ENCODE results near the gene UNKL. TPM values are rescaled to one million over a fixed set of nuclear protein-coding genes. Genes with fewer than 3 reads are reported as not detected.

UNKL gene
- total RNA-seq, 1 donor from 2014 or later: 30.7 TPM

DNA sequence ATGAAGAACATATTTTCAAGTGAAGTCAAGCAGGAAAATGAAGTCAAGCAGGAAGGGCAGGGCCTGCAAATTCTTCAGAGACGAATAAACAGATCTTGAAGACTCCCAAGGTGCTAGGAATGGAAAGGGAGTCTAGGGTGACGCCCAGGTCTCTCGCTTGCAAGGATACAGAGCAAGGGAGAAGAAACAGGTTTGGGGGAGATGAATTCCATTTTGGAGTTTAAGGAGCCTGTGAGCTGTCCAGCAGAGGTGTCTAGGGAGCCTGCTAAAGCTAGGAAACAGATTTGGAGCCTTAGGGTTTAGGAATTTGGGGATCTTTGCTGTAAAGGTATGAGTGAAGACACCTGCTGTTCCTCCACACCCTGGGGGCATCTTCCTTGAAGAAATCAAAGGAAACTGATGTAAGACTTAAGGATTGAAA lies 2.0 kb upstream of the UNKL start:
- H3K9me3 Mint-ChIP-seq (ENCODE audit: unreplicated experiment): peaks cover 20% of the 10 kb centered on the region
- peaks cover 7% of the 10 kb centered on the region for H3K27me3 Mint-ChIP-seq (ENCODE audit: unreplicated experiment)
- H3K4me1 Mint-ChIP-seq (ENCODE audit: low read depth, unreplicated experiment): peaks cover 5% of the 10 kb centered on the region
- TF ChIP-seq, protein P1, sequence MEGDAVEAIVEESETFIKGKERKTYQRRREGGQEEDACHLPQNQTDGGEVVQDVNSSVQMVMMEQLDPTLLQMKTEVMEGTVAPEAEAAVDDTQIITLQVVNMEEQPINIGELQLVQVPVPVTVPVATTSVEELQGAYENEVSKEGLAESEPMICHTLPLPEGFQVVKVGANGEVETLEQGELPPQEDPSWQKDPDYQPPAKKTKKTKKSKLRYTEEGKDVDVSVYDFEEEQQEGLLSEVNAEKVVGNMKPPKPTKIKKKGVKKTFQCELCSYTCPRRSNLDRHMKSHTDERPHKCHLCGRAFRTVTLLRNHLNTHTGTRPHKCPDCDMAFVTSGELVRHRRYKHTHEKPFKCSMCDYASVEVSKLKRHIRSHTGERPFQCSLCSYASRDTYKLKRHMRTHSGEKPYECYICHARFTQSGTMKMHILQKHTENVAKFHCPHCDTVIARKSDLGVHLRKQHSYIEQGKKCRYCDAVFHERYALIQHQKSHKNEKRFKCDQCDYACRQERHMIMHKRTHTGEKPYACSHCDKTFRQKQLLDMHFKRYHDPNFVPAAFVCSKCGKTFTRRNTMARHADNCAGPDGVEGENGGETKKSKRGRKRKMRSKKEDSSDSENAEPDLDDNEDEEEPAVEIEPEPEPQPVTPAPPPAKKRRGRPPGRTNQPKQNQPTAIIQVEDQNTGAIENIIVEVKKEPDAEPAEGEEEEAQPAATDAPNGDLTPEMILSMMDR (IDR thresholded peaks at IDR 0.05; ENCODE audit: partially characterized antibody, unreplicated experiment): no peak
- DNase-seq: no peak
- no peak overlapping the region for H3K4me3 Mint-ChIP-seq (ENCODE audit: unreplicated experiment)
- H3K27ac Mint-ChIP-seq (ENCODE audit: unreplicated experiment): no peak overlapping the region
- H3K36me3 Mint-ChIP-seq (ENCODE audit: unreplicated experiment): no peaks in the 10 kb centered on the region

DNA sequence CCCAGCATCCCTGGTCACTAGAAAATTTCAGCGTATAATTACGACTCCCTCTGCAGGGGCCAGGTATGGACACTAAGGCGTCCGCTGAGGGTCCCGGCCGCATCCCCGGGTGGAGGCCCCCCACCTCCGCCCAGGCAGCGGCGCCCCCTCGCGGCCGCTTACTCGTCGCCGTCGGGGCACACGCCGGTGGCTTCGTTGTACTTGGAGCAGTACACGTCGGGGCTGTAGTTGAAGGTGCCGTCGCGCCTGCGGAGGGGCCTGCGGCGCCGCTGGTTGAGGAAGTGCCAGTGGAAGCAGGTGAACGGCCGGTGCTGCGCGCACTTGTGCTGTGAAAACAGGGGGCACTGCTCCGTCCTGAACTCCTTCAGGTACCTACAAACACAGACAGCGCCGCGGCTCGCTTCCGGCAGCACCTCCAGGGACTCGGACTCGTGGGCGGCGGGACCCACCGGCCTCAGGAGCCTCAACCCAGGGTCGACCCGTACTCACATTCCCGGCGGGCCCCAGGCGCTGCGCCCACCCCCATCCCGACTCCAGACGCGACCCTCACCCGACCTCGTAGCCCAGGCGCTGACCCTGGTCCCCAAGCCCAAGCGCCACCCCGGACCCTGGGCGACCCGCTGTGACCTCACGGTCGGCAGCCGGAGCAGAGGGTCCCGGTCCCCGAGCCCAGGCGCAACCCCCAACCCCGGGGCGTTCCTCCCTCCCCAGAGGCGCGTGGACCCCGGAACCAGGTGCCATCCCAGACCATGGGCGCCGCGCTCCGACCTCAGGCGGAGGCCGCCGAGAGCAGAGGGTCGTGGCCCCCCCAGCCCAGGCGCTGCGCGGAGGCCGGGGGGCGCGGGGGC lies 596 bp downstream of the UNKL start:
- TF ChIP-seq, protein P1 (IDR thresholded peaks at IDR 0.05; ENCODE audit: partially characterized antibody, unreplicated experiment): peak; percentile 76
- H3K4me1 Mint-ChIP-seq (ENCODE audit: low read depth, unreplicated experiment): peaks cover 7% of the 10 kb centered on the region
- H3K27me3 Mint-ChIP-seq (ENCODE audit: unreplicated experiment): peaks cover 2% of the 10 kb centered on the region
- H3K36me3 Mint-ChIP-seq (ENCODE audit: unreplicated experiment): no peaks in the 10 kb centered on the region
- DNase-seq: peak; percentile 79
- peaks cover 9% of the 10 kb centered on the region for H3K9me3 Mint-ChIP-seq (ENCODE audit: unreplicated experiment)
- H3K4me3 Mint-ChIP-seq (ENCODE audit: unreplicated experiment): peak overlapping the region; percentile 81
- no peak overlapping the region for H3K27ac Mint-ChIP-seq (ENCODE audit: unreplicated experiment)

- TF ChIP-seq, protein P1 (IDR thresholded peaks at IDR 0.05; ENCODE audit: partially characterized antibody, unreplicated experiment): no peak
- no peak for DNase-seq
- no peak overlapping the region for H3K4me3 Mint-ChIP-seq (ENCODE audit: unreplicated experiment)
- H3K9me3 Mint-ChIP-seq (ENCODE audit: unreplicated experiment): peaks cover 10% of the 10 kb centered on the region
- H3K4me1 Mint-ChIP-seq (ENCODE audit: low read depth, unreplicated experiment): peaks cover 5% of the 10 kb centered on the region
- no peak overlapping the region for H3K27ac Mint-ChIP-seq (ENCODE audit: unreplicated experiment)
- H3K36me3 Mint-ChIP-seq (ENCODE audit: unreplicated experiment): no peaks in the 10 kb centered on the region
- H3K27me3 Mint-ChIP-seq (ENCODE audit: unreplicated experiment): peaks cover 3% of the 10 kb centered on the region
Measured at GRCh38 chr16:1412847-1413246, 1.7 kb downstream of the UNKL start.

DNA sequence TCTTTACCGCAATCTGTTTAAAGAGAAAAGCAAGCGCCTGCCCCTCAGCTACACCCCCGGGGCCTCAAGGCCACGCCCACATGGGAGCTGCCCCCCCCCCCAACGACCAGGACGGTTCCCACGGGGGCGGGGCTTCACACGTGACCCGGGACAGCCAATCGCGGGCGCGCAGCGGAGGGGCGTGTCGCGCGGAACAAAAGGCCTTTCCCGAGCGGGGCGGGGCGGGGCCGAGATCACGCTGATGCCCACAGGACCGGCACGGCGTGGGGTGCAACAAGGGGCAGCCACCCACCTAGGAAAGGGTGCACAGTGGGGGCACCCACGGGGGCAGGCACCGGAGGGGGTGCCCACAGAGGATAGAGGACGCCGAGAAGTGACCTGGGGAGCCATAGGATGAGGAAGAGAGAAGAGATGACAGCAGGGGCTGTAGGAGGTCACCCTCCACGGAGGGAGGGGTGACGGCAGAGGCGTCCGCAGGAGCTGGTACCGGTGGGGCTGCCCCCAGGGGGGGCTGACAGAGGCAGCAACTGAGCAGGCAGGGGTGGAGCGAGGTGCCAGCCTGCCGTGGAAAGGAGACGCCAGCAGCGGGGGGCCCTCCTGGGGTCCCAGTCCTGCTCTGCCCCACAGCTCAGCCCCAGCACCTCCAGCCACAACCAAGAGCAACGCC lies 6.2 kb downstream of the UNKL start:
- TF ChIP-seq, protein P1 (IDR thresholded peaks at IDR 0.05; ENCODE audit: partially characterized antibody, unreplicated experiment): no peak
- DNase-seq: peak; percentile 97
- peaks cover 8% of the 10 kb centered on the region for H3K4me1 Mint-ChIP-seq (ENCODE audit: low read depth, unreplicated experiment)
- no peaks in the 10 kb centered on the region for H3K36me3 Mint-ChIP-seq (ENCODE audit: unreplicated experiment)
- peaks cover 8% of the 10 kb centered on the region for H3K9me3 Mint-ChIP-seq (ENCODE audit: unreplicated experiment)
- H3K4me3 Mint-ChIP-seq (ENCODE audit: unreplicated experiment): peak overlapping the region; percentile 88
- H3K27me3 Mint-ChIP-seq (ENCODE audit: unreplicated experiment): peaks cover 5% of the 10 kb centered on the region
- peak overlapping the region; percentile 90 for H3K27ac Mint-ChIP-seq (ENCODE audit: unreplicated experiment)

DNA sequence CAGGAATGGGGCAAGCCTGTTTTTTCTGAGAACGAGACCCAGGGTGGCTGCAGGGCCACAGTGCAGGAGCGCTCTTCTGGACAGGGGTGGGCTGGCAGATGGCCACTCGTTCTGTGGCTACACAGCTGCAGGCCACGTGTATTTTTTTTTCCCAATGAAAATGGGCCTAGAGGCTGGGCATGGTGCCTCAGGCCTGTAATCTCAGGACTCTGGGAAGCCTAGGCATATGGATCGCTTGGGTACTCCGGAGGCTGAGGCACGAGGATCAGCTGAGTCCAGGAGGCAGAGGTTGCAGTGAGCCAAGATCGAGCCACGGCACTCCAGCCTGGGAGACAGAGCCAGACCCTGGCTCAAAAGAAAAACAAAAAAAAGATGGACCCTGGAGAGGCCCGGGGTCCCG lies 6.8 kb downstream of the UNKL start:
- Mint-ChIP-seq H3K4me1 (ENCODE audit: low read depth, unreplicated experiment) (peaks cover 8% of the 10 kb centered on the region), H3K9me3 (ENCODE audit: unreplicated experiment) (peaks cover 8% of the 10 kb centered on the region), H3K27me3 (ENCODE audit: unreplicated experiment) (peaks cover 5% of the 10 kb centered on the region), H3K27ac (ENCODE audit: unreplicated experiment) (peak overlapping the region; percentile 96), H3K36me3 (ENCODE audit: unreplicated experiment) (no peaks in the 10 kb centered on the region), H3K4me3 (ENCODE audit: unreplicated experiment) (peak overlapping the region; percentile 82)
- TF ChIP-seq, protein P1 (IDR thresholded peaks at IDR 0.05; ENCODE audit: partially characterized antibody, unreplicated experiment): no peak
- no peak for DNase-seq
